Inferior parietal cortex (tissue), 1 donor: Measurements from ENCODE around the gene CABP1.

Source experiments
- DNase-seq: peaks from one replicate; pipeline ENCODE4 v3.0.0-alpha.2; 2016; ENCODE audit errors: extremely low spot score

Gene CABP1

DNA sequence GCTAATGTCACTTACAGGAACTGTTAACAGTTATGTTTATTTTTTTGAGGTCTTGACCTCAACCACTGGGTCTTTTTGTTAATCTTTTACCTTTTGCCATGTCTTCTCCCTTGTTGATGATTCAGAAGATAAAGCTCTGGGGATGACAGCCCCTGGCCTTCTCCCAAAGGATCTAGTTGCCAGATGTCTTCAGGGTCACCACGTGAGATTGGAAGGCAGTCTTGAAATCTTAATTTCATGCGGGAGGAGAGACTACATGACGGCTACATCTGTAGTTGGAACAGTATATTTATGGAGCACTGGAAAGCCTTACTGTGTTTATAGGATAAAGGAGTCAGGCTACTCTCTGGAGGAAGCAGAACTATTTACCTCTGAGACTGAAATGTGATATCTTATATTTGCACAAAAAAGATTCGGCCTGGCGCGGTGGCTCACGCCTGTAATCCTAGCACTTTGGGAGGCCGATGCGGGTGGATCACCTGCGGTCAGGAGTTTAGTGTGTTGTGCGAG lies 52.2 kb downstream of the CABP1 start:
- DNase-seq: no peak

DNA sequence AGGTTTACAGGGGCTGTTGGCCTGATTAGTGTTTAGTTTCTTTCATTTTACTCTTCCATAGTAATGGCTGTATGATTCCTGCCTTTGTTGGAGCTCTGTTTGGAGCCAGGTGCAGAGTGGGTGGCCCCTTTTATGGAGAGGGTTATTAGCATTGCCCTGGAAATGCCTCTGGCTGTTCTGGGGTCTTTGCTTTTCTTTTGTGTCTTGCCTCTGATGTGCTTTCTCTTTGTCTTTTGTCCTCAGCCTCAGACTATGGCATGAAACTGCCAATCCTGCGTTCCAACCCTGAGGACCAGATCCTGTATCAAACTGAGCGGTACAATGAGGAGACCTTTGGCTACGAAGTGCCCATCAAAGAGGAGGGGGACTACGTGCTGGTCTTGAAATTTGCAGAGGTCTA lies 53.4 kb downstream of the CABP1 start:
- no peak for DNase-seq

DNA sequence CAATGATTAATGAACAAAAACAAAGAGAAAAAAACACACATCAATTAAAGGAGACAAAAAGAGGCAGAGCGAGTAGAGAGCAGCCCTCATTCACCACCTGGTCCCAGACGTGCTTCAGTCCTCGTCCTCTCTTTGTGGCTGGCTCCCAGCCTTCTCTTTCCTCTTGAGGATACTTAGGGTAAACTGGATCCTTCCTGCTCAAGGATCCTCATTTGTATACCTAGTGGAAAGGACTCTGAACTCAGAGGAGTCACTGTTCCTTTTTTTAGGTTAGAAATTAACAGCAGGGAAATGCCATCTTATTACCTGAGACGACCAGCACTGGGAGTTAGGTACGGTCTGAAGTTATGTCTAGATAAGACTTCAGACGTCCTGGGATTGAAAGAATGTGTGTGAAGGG lies 56.2 kb downstream of the CABP1 start:
- no peak for DNase-seq

DNA sequence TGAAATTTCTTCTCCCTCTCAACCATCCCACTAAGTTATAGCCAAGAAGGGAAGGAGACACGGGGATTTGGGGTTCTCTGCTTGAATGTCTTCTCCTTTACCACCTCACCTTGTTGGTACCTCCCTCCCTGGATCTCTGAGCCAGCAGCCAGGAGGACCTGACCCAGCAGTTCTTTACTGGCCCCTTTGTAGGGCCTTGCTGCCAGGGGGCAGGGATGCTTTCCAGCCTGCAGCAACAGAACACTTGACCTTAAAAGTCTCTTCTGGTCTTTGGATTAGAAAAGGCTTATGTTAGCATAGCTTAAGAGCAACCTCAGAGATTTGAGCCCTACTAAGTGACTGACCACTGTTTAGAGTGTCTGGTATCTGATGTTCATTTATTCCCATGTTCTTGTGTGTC lies 56.9 kb downstream of the CABP1 start:
- DNase-seq: no peak

DNA sequence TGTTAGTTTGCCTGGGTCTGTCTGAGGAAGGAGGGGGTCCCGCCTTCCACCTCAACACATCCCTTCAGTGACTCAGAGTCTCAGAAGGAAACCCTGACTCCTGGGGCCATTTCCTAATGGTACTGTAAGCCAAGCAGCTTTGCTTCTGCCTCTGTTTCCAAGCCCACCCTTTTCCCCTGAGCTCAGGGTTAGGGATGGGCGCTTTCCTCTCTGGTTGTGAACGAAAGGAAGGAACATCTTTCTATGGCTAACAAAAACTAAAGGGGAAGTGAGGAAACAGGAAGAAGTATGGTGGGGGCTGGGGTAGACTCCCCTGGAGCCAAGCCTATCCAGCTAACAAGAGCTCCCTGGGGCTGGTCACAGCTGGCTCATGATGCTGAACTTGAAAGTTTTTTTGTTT lies 58.2 kb downstream of the CABP1 start:
- no peak for DNase-seq

DNA sequence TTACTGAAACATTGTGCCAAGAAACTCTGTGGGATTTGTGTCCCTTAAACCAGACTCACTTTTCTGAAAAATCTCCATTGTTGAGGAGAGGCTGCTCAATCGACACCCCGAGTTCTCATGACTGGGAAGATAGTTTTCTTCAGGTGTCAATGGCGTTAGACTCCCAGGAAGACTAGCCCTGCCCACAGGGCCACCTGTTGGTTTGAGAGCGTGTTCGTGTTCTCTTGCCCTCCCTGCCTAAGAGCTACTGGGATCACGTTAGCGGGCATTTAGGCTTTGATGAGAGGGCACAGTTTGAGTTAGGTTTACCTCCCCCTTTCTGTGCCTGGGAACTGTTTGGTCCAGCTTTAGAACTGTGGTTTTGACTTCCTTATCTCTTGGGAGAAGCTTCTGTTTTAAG lies 59.1 kb downstream of the CABP1 start:
- no peak for DNase-seq

DNA sequence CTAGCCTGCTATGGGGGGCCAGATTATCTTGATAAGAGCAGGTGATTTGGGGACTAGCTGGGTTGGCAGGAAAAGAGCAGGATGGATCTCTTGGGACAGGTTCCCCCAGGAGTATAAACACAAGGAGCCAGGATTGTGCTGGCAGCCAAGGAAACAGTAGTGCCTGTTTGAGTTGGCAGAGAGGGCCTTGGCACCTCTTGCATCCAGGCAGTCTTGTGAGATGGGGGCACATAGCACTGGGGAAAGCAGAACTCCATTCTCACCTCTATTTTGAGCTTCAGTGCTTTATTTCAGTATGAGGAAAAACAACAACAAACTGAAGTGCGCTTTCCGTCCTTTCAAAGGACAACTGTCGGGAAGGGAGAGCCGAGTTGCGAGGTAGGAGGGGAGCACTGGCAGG lies 60.5 kb downstream of the CABP1 start:
- DNase-seq: no peak

DNA sequence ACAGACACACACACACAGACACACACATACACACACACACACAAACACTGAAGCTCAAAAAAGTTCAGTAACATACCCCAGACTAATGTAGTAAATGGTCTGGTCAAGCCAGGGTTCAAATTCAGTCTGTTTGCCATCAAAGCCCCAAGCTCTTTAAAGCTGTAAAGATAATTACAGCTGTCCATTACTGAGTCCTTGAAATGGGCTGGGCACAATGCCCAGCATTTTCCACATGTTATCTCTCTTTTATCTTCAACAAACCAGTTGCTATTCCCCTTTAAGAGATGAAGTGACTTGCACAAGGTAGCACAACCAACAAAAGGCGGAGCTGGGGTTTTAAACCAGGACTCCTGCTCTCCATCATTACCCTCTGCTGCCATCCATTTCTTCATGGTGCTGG lies 62.2 kb downstream of the CABP1 start:
- no peak for DNase-seq

DNA sequence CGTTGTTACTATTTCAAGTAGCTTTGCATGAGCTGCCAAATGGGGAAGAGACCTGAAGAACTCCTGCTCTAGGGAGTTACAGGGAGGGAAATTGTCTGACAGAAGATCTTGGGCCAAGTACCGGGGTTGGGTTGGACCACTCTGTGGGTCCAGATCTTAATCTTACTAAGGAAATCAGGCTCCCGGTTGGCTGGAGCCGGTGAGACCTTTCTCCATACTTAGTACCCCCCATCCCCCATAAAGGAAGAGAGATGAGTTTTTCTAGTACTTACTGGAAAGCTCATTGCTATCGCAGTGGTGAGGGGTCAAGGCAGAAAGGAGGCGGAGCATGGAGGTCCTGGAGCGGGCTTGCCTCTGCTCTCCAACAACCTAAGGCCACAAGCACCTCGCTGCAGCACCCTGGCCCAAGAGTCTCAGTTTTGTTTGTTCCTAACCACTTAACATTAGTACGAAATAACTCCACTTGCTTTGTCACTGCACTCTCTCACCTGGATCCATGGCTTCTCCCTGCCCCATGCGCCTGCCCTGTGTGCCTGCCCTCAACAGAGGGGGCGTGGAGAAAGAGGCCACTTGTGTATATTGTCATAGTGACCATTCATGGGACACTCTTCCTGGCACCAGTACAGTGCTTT lies 63.0 kb downstream of the CABP1 start:
- no peak for DNase-seq

DNA sequence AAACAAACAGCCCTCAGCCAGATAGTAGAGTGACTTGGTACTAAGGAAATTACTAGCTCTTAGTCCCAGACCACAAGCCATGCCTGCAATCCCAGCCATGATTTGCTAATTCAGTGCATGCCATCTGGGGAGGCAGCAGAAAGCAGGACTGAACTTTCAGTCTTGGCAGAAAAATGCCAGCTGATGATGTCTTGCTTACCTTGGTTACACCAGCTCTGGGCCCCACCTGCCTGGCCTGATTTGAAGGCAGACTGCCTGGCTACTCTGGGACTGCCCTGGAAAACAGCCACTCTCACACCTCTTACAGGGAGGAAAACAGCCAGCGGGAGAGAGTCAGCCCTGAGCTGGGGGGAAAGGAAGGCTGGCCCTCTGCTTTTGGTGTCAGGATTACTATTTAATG lies 65.2 kb downstream of the CABP1 start:
- no peak for DNase-seq

DNA sequence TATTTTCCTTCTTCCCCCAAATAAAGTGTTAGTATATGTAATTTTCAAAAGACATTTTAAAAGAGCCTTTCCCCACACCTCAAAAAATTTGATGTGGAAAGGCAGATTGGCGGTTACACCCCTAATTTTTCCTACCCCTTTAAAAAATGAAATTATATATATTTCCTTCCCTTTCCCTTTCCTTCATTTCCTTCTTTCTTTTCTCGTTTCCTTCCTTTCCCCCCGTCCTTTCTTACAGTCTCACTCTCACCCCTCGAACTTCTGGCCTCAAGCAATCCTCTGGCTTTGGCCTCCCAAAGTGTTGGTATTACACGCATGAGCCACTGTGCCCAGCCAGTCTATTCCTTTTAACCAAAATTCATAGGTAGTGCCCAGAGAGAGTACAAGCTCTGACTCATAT lies 65.6 kb downstream of the CABP1 start:
- no peak for DNase-seq

DNA sequence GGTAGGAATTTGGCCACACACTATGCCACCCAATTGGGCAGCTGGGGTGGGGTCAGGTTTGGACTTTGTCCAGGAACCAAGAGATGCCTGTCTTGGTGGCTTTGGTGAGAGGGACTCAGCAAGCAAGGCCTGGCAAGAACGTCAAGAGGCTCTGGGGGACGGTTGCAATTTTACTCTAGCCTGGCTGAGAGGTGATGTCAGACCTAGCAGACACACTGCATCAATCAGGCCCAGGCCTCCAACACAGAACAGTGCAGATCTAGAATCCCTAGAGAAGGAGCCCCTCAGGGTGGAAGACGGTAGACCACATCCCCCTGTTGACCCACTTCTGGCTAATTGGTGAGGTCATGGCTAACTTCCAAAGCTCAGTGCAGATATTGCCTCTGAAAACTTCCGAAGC lies 68.2 kb downstream of the CABP1 start:
- no peak for DNase-seq

DNA sequence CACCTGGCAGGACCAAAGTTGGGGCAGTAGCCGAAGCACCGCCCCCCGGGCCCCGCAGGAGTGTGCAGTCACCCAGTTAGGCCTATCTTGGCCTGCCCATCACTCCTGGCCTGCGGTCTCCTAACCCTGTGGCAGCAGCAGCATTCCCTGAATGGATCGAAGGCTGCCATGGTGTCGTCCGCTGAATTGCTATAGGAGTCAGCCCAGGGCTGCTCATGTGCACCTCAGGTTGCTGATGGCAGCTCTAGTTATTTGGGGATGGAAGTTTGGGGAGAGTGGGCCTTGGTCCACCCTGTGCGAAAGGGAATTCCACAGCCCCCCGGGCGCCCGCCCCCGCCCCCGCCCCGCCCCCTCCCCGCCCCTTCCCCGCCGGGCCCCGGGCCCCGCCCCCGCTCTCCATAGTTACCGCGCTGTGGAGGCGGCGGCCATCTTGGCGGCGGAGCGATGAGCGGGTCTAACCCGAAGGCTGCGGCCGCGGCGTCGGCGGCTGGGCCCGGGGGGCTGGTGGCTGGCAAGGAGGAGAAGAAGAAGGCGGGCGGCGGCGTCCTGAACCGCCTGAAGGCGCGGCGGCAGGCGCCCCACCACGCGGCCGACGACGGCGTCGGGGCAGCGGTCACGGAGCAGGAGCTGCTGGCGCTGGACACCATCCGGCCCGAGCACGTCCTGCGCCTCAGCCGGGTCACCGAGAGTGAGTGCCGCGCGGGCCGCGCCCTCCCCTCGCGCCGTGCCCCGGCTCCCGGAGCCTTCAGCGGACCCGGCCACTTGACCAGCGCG lies 69.8 kb downstream of the CABP1 start, which contains the start of gene UNC119B:
Gene UNC119B (plus strand): TSS at position 428 of the 774 bp plus-strand sequence. CDS start 17 bp downstream, at position 445.
- DNase-seq: peak; percentile 47

DNA sequence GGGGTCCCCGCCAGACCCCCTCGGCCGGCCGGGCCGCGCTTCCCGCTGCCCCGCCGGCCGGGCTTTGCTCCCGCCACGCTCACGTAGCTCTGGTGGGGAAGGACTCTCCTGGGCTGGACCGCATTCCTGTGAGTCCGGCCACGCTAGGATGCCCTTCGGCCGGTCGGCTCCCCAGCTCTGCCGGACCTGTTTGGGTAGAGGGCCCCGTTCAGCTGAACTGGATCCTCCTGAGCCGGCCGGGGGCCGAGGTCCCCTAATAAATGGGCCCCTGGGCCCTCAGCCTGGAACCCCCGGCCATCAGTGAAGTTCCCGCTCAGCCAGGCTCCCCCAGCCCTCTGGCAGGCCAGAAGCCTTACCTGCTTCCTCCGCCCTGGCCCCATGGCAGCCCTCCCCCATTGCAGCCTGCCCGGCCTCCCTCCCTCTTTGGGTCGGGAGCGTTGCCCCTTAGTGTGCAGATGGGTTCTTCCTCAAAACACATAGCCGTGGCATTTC lies 70.4 kb downstream of the CABP1 start:
- DNase-seq: no peak

DNA sequence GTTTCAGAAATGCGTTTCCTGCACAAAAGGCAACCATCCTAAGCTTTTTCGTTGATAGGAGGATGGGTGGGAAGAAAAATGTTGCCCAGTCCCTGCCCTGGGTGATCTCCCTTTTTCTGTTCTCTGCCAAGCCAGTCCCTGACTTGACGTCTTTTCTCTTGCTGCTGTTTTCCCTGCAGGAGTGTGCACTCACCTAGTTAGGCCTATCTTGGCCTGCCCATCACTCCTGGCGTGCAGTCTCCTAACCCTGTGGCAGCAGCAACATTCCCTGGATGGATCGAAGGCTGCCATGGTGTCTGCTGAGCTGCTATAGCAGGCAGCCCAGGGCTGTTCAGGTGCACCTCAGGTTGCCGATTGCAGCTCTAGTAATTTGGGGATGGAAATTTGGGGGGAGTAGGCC lies 71.0 kb downstream of the CABP1 start:
- no peak for DNase-seq

DNA sequence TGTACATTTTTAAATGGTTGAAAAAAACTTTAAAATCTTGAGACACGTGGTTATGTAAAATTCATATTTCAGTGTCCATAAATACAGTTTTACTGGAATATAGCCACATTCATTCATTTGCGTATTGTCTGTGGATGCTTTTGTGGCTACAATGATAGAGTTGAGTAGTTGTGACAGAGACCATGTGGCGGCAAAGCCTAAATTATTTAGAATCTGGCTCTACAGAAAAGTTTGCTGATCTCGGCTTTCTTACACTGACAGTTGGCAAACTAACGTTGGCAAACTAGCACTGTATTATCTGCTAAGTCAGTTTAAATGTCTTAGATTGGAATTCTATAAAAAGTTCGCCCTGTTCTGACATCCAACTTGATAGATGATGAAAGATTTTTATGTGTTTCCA lies 72.2 kb downstream of the CABP1 start:
- no peak for DNase-seq

DNA sequence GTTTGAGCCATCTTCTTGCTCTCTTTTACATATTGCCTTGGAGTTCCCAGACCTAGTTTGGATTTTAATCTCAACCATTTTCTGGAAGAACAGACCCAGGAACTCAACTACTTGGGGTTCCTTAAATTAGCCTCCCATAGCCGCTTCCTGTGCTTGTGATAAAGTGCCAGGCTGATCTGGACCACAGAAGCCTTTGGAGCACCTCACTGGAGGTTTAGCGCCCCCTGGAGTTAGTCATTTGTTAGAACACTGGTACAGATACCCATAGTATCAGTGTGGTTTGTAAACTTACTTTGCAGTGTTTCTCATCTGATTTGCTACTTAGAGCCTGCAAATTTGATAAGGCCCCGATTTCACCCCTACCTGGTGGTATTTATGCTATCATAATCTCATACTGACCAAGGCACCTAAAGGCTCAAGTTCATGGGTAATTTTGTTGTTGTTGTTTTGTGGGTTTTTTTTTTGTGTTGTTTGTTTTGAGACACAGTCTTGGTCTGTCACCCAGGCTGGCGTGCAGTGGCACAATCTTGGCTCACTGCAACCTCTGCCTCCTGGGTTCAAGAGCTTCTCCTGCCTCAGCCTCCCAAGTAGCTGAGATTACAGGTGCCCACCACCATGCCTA lies 73.5 kb downstream of the CABP1 start:
- DNase-seq: peak; percentile 92
